GM12878 (cell line): Measurements from ENCODE around the gene KRTAP10-1. TPM values are rescaled to one million over a fixed set of nuclear protein-coding genes. Genes with fewer than 3 reads are reported as not detected.

Experiments used
- ATAC-seq: fragments of 200-7000 bp; cut with Tn5 transposase; 3 replicates; pipeline ENCODE4 v1.9.1; 2020; ENCODE audit warnings: mild to moderate bottlenecking, moderate library complexity
- BruUV-seq: library from RNA; stranded (reverse); fragments of 400-500 nt; replicated peaks from 2 replicates; lab custom pipeline; 2021; lab: Mats Ljungman, UMichigan
- CTCF ChIA-PET: fragments of 300-600 bp; sonication (Branson Sonifier 250); formaldehyde crosslinking; extraction: SDS; loops from one replicate; lab custom pipeline; 2021; ENCODE audit warnings: inconsistent platforms; lab: Yijun Ruan, JAX
- POLR2A ChIA-PET: fragments of 350-600 bp; formaldehyde crosslinking; extraction: SDS; loops from one replicate; lab custom pipeline; 2021; ENCODE audit warnings: inconsistent platforms; lab: Charles Lee
- RAD21 ChIA-PET: fragments of 300-600 bp; sonication (Branson Sonifier 250); formaldehyde crosslinking; loops from one replicate; lab custom pipeline; 2023; ENCODE audit warnings: antibody characterized with exemption; ENCODE audit not compliant: unreplicated experiment; lab: Charles Lee
- SMC1A ChIA-PET: fragments of 300-600 bp; sonication (Branson Sonifier 250); formaldehyde crosslinking; loops from one replicate; lab custom pipeline; 2023; ENCODE audit not compliant: unreplicated experiment, uncharacterized antibody; lab: Charles Lee
- DNase-seq: peaks from one replicate; pipeline ENCODE4 v3.0.0-alpha.2; 2011; ENCODE audit warnings: low read depth, low spot score
- FAIRE-seq: peaks from 3 replicates; lab custom pipeline; 2011; peaks lifted over from hg19 to GRCh38; lab: Jason Lieb, UNC
- H2AFZ ChIP-seq: 2 replicates; pipeline ENCODE4 v1.6.0; 2011; ENCODE audit warnings: low read depth, low read length, control low read depth; ENCODE audit not compliant: control insufficient read depth
- H3K27ac ChIP-seq: 2 replicates; pipeline ENCODE4 v1.5.1; 2011; ENCODE audit warnings: control low read depth; ENCODE audit not compliant: control insufficient read depth, insufficient read depth
- H3K27me3 ChIP-seq, 2 experiments: replicated peaks in 1 of 2; 2 replicates each; pipeline versions ENCODE4 v1.6.0 to v1.6.1; 2011; ENCODE audit warnings: low read length in 1 of 2; ENCODE audit not compliant: control insufficient read depth in 2 of 2, insufficient read depth in 2 of 2
- H3K36me3 ChIP-seq, 2 experiments: 2 replicates each; pipeline ENCODE4 v1.5.1; 2011; ENCODE audit warnings: low read length in 1 of 2; ENCODE audit not compliant: control insufficient read depth in 2 of 2, insufficient read depth in 2 of 2
- H3K4me1 ChIP-seq: 2 replicates; pipeline ENCODE4 v1.6.1; 2011; ENCODE audit warnings: mild to moderate bottlenecking, low read length, moderate library complexity, mixed read lengths; ENCODE audit not compliant: control insufficient read depth, insufficient read depth
- H3K4me2 ChIP-seq: 2 replicates; pipeline ENCODE4 v1.6.0; 2011; ENCODE audit warnings: control low read depth; ENCODE audit not compliant: control insufficient read depth, insufficient read depth
- H3K4me3 ChIP-seq: fragments of 200-600 bp; sonication (generic); 2 replicates; pipeline ENCODE4 v1.5.1; 2016
- H3K79me2 ChIP-seq: 2 replicates; pipeline ENCODE4 v1.6.0; 2011; ENCODE audit warnings: low read length; ENCODE audit not compliant: control insufficient read depth, insufficient read depth
- H3K9ac ChIP-seq: 2 replicates; pipeline ENCODE4 v1.8.0; 2011; ENCODE audit warnings: low read length, control low read depth, mixed read lengths; ENCODE audit not compliant: control insufficient read depth, insufficient read depth
- H3K9me3 ChIP-seq: replicated peaks from 3 replicates; pipeline ENCODE4 v1.5.1; 2011; ENCODE audit warnings: mild to moderate bottlenecking, low read length; ENCODE audit not compliant: control insufficient read depth, insufficient read depth
- H4K20me1 ChIP-seq: 2 replicates; pipeline ENCODE4 v1.6.0; 2011; ENCODE audit not compliant: control insufficient read depth, insufficient read depth
- BCL11A ChIP-seq: IDR thresholded peaks from 2 replicates; pipeline ENCODE4 v1.6.1; 2011; ENCODE audit warnings: low read depth, low read length
- CBX5 ChIP-seq: sonication (generic); IDR thresholded peaks from 2 replicates; pipeline ENCODE4 v1.6.1; 2016; ENCODE audit warnings: low read depth, moderate library complexity, mild to moderate bottlenecking, inconsistent platforms
- EP300 ChIP-seq, 2 experiments: fragments of 150-350 bp in 1 of 2; IDR thresholded peaks; 2 replicates each; pipeline ENCODE4 v1.6.1; 2011 to 2012; ENCODE audit warnings: low read depth in 2 of 2, low read length in 2 of 2, borderline replicate concordance in 1 of 2, improper control_type of control experiment in 1 of 2, inconsistent platforms in 1 of 2; ENCODE audit not compliant: control insufficient read depth in 1 of 2
- FOXK2 ChIP-seq: fragments of 450-650 bp; IDR thresholded peaks from 2 replicates; pipeline ENCODE4 v1.6.1; 2017; ENCODE audit warnings: mild to moderate bottlenecking, moderate library complexity
- HSF1 ChIP-seq: fragments of 150-350 bp; IDR thresholded peaks from 2 replicates; pipeline ENCODE4 v1.6.1; 2014; ENCODE audit warnings: mild to moderate bottlenecking, low read depth, low read length
- IKZF1 ChIP-seq: fragments of 450-650 bp; conservative IDR thresholded peaks from 2 replicates; pipeline ENCODE4 v1.6.1; 2017; ENCODE audit warnings: antibody characterized with exemption, mild to moderate bottlenecking
- KDM1A ChIP-seq: fragments of 200-600 bp; sonication (generic); IDR thresholded peaks from 2 replicates; pipeline ENCODE4 v1.6.1; 2016; ENCODE audit warnings: borderline replicate concordance
- NR2C1 ChIP-seq: fragments of 450-650 bp; IDR thresholded peaks from 2 replicates; pipeline ENCODE4 v1.6.1; 2017; ENCODE audit warnings: antibody characterized with exemption, mild to moderate bottlenecking, moderate library complexity
- NRF1 ChIP-seq: conservative IDR thresholded peaks from 2 replicates; pipeline ENCODE4 v1.6.1; 2011; ENCODE audit warnings: mild to moderate bottlenecking, low read depth, low read length, improper control_type of control experiment
- RAD51 ChIP-seq: fragments of 450-650 bp; IDR thresholded peaks from 2 replicates; pipeline ENCODE4 v1.6.1; 2016; ENCODE audit warnings: moderate library complexity, mild to moderate bottlenecking, inconsistent platforms
- SRF ChIP-seq, 2 experiments: IDR thresholded peaks; 2 replicates each; pipeline ENCODE4 v1.6.1; 2011; ENCODE audit warnings: low read depth in 2 of 2, low read length in 2 of 2, mild to moderate bottlenecking in 1 of 2, moderate library complexity in 1 of 2
- SUPT20H ChIP-seq: IDR thresholded peaks from 2 replicates; pipeline ENCODE4 v1.6.1; 2011; ENCODE audit warnings: low read depth, mild to moderate bottlenecking, low read length, moderate library complexity, borderline replicate concordance; ENCODE audit not compliant: control insufficient read depth
- YBX1 ChIP-seq: fragments of 450-650 bp; IDR thresholded peaks from 2 replicates; pipeline ENCODE4 v1.6.1; 2016; ENCODE audit warnings: antibody characterized with exemption
- ZNF207 ChIP-seq: fragments of 450-650 bp; IDR thresholded peaks from 2 replicates; pipeline ENCODE4 v1.6.1; 2014; ENCODE audit warnings: antibody characterized with exemption, mild to moderate bottlenecking, borderline replicate concordance
- ZNF274 ChIP-seq: IDR thresholded peaks from one replicate; pipeline ENCODE4 v1.8.0; 2011; ENCODE audit not compliant: insufficient read length, insufficient read depth
- ZNF384 ChIP-seq: IDR thresholded peaks from 2 replicates; pipeline ENCODE4 v1.6.1; 2012; ENCODE audit warnings: low read depth, mild to moderate bottlenecking, low read length, improper control_type of control experiment, borderline replicate concordance
- ZNF592 ChIP-seq: fragments of 450-650 bp; IDR thresholded peaks from 2 replicates; pipeline ENCODE4 v1.6.1; 2017; ENCODE audit warnings: mild to moderate bottlenecking, moderate library complexity
- WGBS: methylation state at CpG from one replicate; pipeline ENCODE4 v1.1.6; 2016; ENCODE audit warnings: low lambda C conversion rate; ENCODE audit not compliant: insufficient replicate concordance, insufficient coverage; ENCODE audit errors: missing lambda C conversion rate; 5-methylcytosine and 5-hydroxymethylcytosine counted together
- in situ Hi-C: fragments of 300-500 bp; cut with MboI; formaldehyde crosslinking; loops from 9 replicates; pipeline ENCODE4 v1.14.3; 2018; ENCODE audit warnings: mixed read lengths
- intact Hi-C: fragments of 100-400 bp; cut with micrococcal nuclease; formaldehyde crosslinking; loops from one replicate; pipeline ENCODE4 v1.14.2; 2022; ENCODE audit not compliant: unreplicated experiment
- polyA plus RNA-seq, 11 experiments: library from polyadenylated mRNA; depleted of rRNA in 4 of 11; unstranded in 6 of 11; stranded (reverse) in 5 of 11; fragments of >200 nt; fragmentation: Nextera tagmentation in 4 of 11; fragmentation: Illumina TruSeq in 1 of 11; extraction: Ambion mirVana in 4 of 11; extraction: Trizol in 1 of 11; gene quantifications; 1 replicate in 1 of 11; 2 replicates in 10 of 11; pipeline versions ENCODE4 v1.2.1 to v1.2.3, GENCODE V29; 2011 to 2016; ENCODE audit warnings: inconsistent platforms in 2 of 11, missing spikeins in 2 of 11, low read depth in 1 of 11
- total RNA-seq, 4 experiments: library from RNA; depleted of rRNA in 3 of 4; stranded (reverse); fragments of >200 nt in 3 of 4; fragmentation: Illumina TruSeq in 1 of 4; extraction: Trizol in 1 of 4; gene quantifications; 2 replicates each; pipeline versions ENCODE4 v1.2.1 to v1.2.3, GENCODE V29; 2013 to 2021

KRTAP10-1 gene
- total and polyA plus RNA-seq, 10 of the 15 experiments (the other 5 are each of a cell fraction or from before 2014, with no cell fraction given), result not detected

- TF ChIP-seq CBX5 (no peak), SUPT20H (no peak), ZNF207 (no peak), KDM1A (no peak)
Measured at GRCh38 chr21:44571844-44572782, 32.1 kb upstream of the KRTAP10-1 start (continued).

- CTCF ChIA-PET, result no interaction called here
- SMC1A ChIA-PET, result no interaction called here
- Histone ChIP-seq H3K27me3 (no peaks in the 10 kb centered on the region), H3K27ac (no peak overlapping the region), H3K4me1 (no peaks in the 10 kb centered on the region), H3K4me3 (no peak overlapping the region), H4K20me1 (no peaks in the 10 kb centered on the region)
- intact Hi-C loops, result no loop called here
- RAD21 ChIA-PET, result no interaction called here
- no peak for DNase-seq
- POLR2A ChIA-PET, result no interaction called here
- no peak for ATAC-seq
- in situ Hi-C loops, result no loop called here
- no peak for FAIRE-seq
- BruUV-seq, result no TSS peak
- TF ChIP-seq RAD51 (no peak), ZNF592 (no peak), HSF1 (no peak), IKZF1 (no peak), ZNF274 (no peak), BCL11A (no peak), EP300 (IDR thresholded peaks at IDR 0.05; ENCODE audit: borderline replicate concordance in 1 of 2, control insufficient read depth in 1 of 2, low read depth in 2 of 2, low read length in 2 of 2) (no peak), NR2C1 (no peak), SRF (IDR thresholded peaks at IDR 0.05; ENCODE audit: low read depth in 2 of 2, low read length in 2 of 2) (no peak), FOXK2 (no peak), CBX5 (no peak), NRF1 (no peak), YBX1 (no peak), ZNF384 (no peak)
- TF ChIP-seq, all 136 proteins: peak for 0
- Histone ChIP-seq H3K9me3 (no peaks in the 10 kb centered on the region; the same call in 2 of the 3 replicates), H2AFZ (no peak overlapping the region), H3K79me2 (no peaks in the 10 kb centered on the region), H3K36me3 (no peaks in the 10 kb centered on the region), H3K9ac (no peak overlapping the region), H3K4me2 (no peak overlapping the region)
- 15% methylated on average over 4 of the region's 4 CpGs for WGBS
Measured at GRCh38 chr21:44571296-44571695, 31.3 kb upstream of the KRTAP10-1 start.
